SU-DHL-6 (cell line): ENCODE data around the gene HECTD2.
"Not testable (repeated sequence)": the region's sequence is repeated elsewhere in the genome, so short reads cannot be mapped to it uniquely, and the experiment has no call there.

Source experiments
- H2AFZ ChIP-seq: fragments of 200-600 bp; sonication (generic); 2 replicates; pipeline ENCODE4 v1.6.1; 2014; ENCODE audit warnings: low read depth, mild to moderate bottlenecking, moderate library complexity, mixed read lengths, antibody characterized with exemption, low read length; ENCODE audit not compliant: severe bottlenecking
- H3F3A ChIP-seq: fragments of 200-600 bp; shearing (Covaris generic); 2 replicates; pipeline ENCODE4 v1.6.0; 2016; ENCODE audit warnings: antibody characterized with exemption, mild to moderate bottlenecking; ENCODE audit not compliant: insufficient read depth
- H3K27ac ChIP-seq: fragments of 200-600 bp; sonication (generic); 2 replicates; pipeline ENCODE4 v1.5.1; 2016; ENCODE audit warnings: low read depth, mild to moderate bottlenecking, low read length, moderate library complexity, mixed read lengths
- H3K27me3 ChIP-seq: fragments of 200-600 bp; sonication (generic), shearing (Covaris generic); 2 replicates; pipeline ENCODE4 v1.6.0; 2014; ENCODE audit warnings: mild to moderate bottlenecking, low read length
- H3K36me3 ChIP-seq: fragments of 200-600 bp; sonication (generic); 2 replicates; pipeline ENCODE4 v1.6.1; 2014; ENCODE audit warnings: mild to moderate bottlenecking, low read length, mixed read lengths
- H3K4me2 ChIP-seq: fragments of 300-600, 200-600 bp; shearing (Covaris generic), sonication (generic); 2 replicates; pipeline ENCODE4 v1.6.0; 2014; ENCODE audit warnings: low read length, low read depth, mild to moderate bottlenecking; ENCODE audit not compliant: poor library complexity, severe bottlenecking
- H3K4me3 ChIP-seq: fragments of 200-600 bp; sonication (generic); 2 replicates; pipeline ENCODE4 v1.5.1; 2014; ENCODE audit warnings: antibody characterized with exemption, low read length, mild to moderate bottlenecking, mixed read lengths; ENCODE audit not compliant: insufficient read depth, poor library complexity, severe bottlenecking
- H3K79me2 ChIP-seq: fragments of 200-600 bp; sonication (generic); 2 replicates; pipeline ENCODE4 v1.6.1; 2014; ENCODE audit warnings: mild to moderate bottlenecking, low read length, moderate library complexity; ENCODE audit not compliant: insufficient read depth
- H3K9ac ChIP-seq: fragments of 200-600 bp; sonication (generic); 2 replicates; pipeline ENCODE4 v1.7.0; 2014; ENCODE audit warnings: mild to moderate bottlenecking, low read length
- H3K9me2 ChIP-seq: fragments of 200-600 bp; sonication (generic); replicated peaks from 2 replicates; pipeline ENCODE4 v1.6.1; 2014; ENCODE audit warnings: low read length; ENCODE audit not compliant: insufficient read depth
- H3K9me3 ChIP-seq: fragments of 200-600 bp; sonication (generic); 2 replicates; pipeline ENCODE4 v1.6.1; 2014; ENCODE audit warnings: low read length, mixed read lengths; ENCODE audit not compliant: insufficient read depth
- H4K20me1 ChIP-seq: fragments of 200-600 bp; sonication (generic); 2 replicates; pipeline ENCODE4 v1.6.1; 2014; ENCODE audit warnings: low read depth, mild to moderate bottlenecking, antibody characterized with exemption, low read length, moderate library complexity, mixed read lengths
- EZH2phosphoT487 ChIP-seq: fragments of 200-600 bp; sonication (generic), shearing (Covaris generic); conservative IDR thresholded peaks from 2 replicates; pipeline ENCODE4 v1.6.1; 2018; ENCODE audit warnings: mild to moderate bottlenecking, antibody characterized with exemption, low read length, moderate library complexity, mixed read lengths
- TF ChIP-seq, protein P1 (sequence below): fragments of 200-600 bp; sonication (generic); IDR thresholded peaks from one replicate; pipeline ENCODE4 v1.5.1; 2017; ENCODE audit warnings: antibody characterized with exemption, mild to moderate bottlenecking, low read length, moderate library complexity; ENCODE audit not compliant: insufficient read depth, poor library complexity, severe bottlenecking

The HECTD2 gene

DNA sequence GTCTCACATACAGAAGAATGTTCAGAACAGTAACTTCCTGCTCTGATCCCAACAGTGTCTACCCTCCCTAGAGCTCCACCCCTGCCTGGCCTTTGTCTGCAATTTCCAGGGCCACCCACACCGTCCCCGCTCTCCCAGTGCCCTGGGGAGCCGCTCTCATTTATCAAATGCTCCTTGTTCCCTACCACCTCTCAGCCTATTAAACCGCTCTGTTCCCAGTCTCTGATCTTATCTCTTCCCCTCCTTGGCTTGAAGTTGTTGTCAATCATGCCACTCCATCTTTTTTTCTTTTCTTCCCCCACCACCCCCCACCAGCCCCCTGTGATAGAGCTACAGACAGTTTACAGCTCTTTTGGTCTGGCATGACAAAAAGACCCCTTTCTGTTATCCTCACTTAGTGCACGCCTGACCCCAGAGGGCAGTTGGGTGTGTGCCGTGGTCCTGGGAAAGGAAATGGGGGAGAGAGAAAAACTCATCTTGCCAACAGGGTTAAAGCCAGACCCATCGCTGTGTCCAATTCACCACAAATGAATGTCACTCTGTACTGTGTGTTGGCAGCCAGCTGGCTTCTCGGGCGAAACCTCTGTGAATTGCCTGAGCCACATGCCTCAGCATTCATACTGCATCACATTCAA is 28.8 kb upstream of the HECTD2 start:
- Histone ChIP-seq H3K9ac (no peak overlapping the region), H3K9me3 (0 out of 2 replicates have a peak, but pooled peaks cover 6% of the 10 kb centered on the region), H4K20me1 (no peaks in the 10 kb centered on the region), H3K27me3 (no peaks in the 10 kb centered on the region), H3K36me3 (no peaks in the 10 kb centered on the region), H3K27ac (no peak overlapping the region), H2AFZ (no peak overlapping the region), H3K4me2 (no peak overlapping the region), H3K4me3 (no peak overlapping the region), H3K9me2 (no peaks in the 10 kb centered on the region), H3K79me2 (no peaks in the 10 kb centered on the region), H3F3A (no peaks in the 10 kb centered on the region)
- TF ChIP-seq EZH2phosphoT487 = no peak
- TF ChIP-seq, protein P1, sequence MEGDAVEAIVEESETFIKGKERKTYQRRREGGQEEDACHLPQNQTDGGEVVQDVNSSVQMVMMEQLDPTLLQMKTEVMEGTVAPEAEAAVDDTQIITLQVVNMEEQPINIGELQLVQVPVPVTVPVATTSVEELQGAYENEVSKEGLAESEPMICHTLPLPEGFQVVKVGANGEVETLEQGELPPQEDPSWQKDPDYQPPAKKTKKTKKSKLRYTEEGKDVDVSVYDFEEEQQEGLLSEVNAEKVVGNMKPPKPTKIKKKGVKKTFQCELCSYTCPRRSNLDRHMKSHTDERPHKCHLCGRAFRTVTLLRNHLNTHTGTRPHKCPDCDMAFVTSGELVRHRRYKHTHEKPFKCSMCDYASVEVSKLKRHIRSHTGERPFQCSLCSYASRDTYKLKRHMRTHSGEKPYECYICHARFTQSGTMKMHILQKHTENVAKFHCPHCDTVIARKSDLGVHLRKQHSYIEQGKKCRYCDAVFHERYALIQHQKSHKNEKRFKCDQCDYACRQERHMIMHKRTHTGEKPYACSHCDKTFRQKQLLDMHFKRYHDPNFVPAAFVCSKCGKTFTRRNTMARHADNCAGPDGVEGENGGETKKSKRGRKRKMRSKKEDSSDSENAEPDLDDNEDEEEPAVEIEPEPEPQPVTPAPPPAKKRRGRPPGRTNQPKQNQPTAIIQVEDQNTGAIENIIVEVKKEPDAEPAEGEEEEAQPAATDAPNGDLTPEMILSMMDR = no peak

DNA sequence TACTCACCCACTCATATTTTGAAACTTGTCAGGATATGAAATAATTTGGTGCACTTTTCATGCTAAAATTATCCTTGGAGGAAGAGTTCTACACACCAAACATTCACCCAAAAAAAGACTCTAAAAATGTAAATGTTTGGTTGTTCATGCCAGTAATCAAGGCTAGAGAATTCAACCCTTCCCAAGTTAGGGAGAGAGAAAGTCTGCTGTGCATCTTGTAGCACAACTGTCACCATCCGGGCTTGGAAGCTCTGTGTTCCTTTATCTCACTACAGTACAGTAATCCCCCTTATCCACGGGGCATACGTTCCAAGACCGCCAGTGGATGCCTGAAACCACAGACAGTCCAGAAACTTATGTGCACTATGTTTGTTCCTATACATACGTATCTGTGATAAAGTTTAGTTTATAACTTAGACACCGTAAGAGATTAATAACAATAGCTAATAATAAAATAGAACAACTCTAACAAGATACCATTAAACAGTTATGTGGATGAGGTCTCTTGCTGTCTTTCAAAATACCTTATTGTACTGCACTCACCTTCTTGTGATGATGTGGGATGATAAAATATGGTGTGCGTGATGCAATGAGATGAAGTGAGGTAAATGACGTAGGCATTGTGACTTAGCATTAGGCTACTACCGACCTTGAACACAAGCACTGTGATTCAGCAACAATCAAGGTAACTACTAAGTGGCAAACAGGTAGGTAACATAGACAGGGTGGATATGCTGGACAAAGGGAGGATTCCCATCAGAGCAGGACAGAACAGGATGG is 24.6 kb upstream of the HECTD2 start:
- TF ChIP-seq EZH2phosphoT487 = no peak
- TF ChIP-seq, protein P1 = no peak
- Histone ChIP-seq H3K79me2 (no peaks in the 10 kb centered on the region), H3K27me3 (no peaks in the 10 kb centered on the region), H3K4me3 (no peak overlapping the region), H2AFZ (no peak overlapping the region), H3F3A (no peaks in the 10 kb centered on the region), H3K9me2 (no peaks in the 10 kb centered on the region), H4K20me1 (no peaks in the 10 kb centered on the region), H3K4me2 (no peak overlapping the region), H3K36me3 (no peaks in the 10 kb centered on the region), H3K27ac (no peak overlapping the region), H3K9me3 (no peaks in the 10 kb centered on the region), H3K9ac (no peak overlapping the region)

DNA sequence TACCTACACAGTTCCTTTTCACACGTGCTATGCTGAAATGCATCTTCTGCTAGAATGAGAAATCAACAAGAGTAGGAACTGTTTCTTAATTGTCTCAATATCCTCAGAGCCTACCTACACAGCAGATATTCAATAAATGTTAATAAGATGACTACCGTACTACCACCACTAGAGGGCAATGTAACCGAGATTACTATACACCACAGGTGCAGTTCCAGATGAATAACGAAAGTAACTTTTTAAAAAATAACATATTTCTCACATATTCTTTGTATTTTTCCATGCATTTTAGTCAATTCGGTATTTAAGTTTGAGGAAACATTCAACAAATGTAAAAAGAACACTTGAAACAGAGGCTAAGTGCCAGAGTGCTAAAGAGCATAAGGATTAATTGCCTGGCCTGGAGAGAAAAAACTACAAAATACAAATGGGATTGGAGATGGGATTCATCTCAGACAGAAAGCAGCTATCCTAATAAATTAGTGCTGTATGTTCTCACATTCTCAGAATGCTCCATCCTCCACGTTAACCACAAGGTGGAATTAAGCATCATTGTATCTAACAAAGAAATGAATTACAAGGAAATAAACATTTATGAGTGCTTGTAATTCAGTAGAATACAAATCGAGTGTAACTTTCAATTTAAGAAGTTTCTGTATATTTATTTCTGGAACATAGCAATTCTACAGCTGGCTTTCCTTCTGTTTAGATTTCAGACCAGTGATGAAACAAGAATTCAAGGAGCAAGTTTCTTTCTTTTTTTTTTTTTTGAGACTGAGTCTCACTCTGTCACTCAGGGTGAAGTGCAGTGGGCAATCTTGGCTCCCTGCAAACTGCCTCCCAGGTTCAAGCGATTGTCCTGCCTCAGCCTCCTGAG is 20.3 kb upstream of the HECTD2 start:
- H3K27ac ChIP-seq = no peak overlapping the region
- no peaks in the 10 kb centered on the region for H3F3A ChIP-seq
- peak overlapping the region; percentile 46 for H3K4me2 ChIP-seq
- H3K9me2 ChIP-seq = no peaks in the 10 kb centered on the region
- TF ChIP-seq, protein P1 = peak; percentile 46
- TF ChIP-seq EZH2phosphoT487 = no peak
- H2AFZ ChIP-seq = peak overlapping the region; percentile 62
- no peak overlapping the region for H3K4me3 ChIP-seq
- H3K9me3 ChIP-seq = no peaks in the 10 kb centered on the region
- no peak overlapping the region for H3K9ac ChIP-seq
- no peaks in the 10 kb centered on the region for H3K79me2 ChIP-seq
- H4K20me1 ChIP-seq = no peaks in the 10 kb centered on the region
- no peaks in the 10 kb centered on the region for H3K36me3 ChIP-seq
- H3K27me3 ChIP-seq = no peaks in the 10 kb centered on the region

DNA sequence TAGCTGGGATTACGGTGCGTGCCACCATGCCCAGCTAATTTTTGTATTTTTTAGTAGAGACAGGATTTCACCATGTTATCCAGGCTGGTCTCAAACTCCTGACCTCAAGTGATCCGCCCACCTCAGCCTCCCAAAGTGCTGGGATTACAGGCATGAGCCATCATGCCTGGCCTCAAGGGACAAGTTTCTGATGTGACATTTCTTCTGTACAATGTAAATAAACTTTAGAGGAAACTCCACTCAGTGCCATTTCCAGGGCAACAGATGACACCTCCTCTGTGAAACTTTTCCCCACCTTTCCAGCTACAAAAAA is 19.7 kb upstream of the HECTD2 start:
- H2AFZ ChIP-seq, H3K9ac ChIP-seq: not testable (repeated sequence)

More for the DNA sequence above, 19.7 kb upstream of the HECTD2 start:
- H3K27me3 ChIP-seq, H3K79me2 ChIP-seq, H3K27ac ChIP-seq, H3F3A ChIP-seq, H3K9me2 ChIP-seq, H3K4me2 ChIP-seq, H3K36me3 ChIP-seq, H3K9me3 ChIP-seq, H3K4me3 ChIP-seq, H4K20me1 ChIP-seq: not testable (repeated sequence)
